Activated naive CD4-positive, alpha-beta T cell treated with anti-CD3 and anti-CD28 coated beads, Interleukin-2, amount 10 ng/mL, durations not matched to agents 7 days and 5 days (primary cell): ENCODE data around the gene SAMMSON.

Experiments used
- CTCF ChIA-PET: fragments of 350-600 bp; sonication (Branson Sonifier 250); formaldehyde crosslinking; loops from one replicate; lab custom pipeline; 2021; ENCODE audit warnings: antibody characterized with exemption; lab: Charles Lee
- DNase-seq: peaks from one replicate; pipeline ENCODE4 v3.0.0-alpha.2; 2020
- H3K27ac Mint-ChIP-seq: one replicate; pipeline ENCODE4 v1.8.0; 2021; ENCODE audit warnings: mild to moderate bottlenecking, moderate library complexity, mixed read lengths
- H3K27me3 Mint-ChIP-seq: one replicate; pipeline ENCODE4 v1.8.0; 2021; ENCODE audit warnings: mild to moderate bottlenecking, mixed read lengths
- H3K36me3 Mint-ChIP-seq: one replicate; pipeline ENCODE4 v1.8.0; 2021; ENCODE audit warnings: mixed read lengths
- H3K4me1 Mint-ChIP-seq: one replicate; pipeline ENCODE4 v1.8.0; 2021; ENCODE audit warnings: mixed read lengths
- H3K4me3 Mint-ChIP-seq: one replicate; pipeline ENCODE4 v1.8.0; 2021; ENCODE audit warnings: mild to moderate bottlenecking, moderate library complexity, mixed read lengths
- H3K9me3 Mint-ChIP-seq: one replicate; pipeline ENCODE4 v1.8.0; 2021; ENCODE audit warnings: mixed read lengths

SAMMSON gene

GRCh38 chr3:70053293-70053692 is 53.8 kb downstream of the SAMMSON start:
- Mint-ChIP-seq H3K27ac (no peak overlapping the region), H3K27me3 (peaks cover 3% of the 10 kb centered on the region), H3K4me1 (no peaks in the 10 kb centered on the region), H3K9me3 (no peaks in the 10 kb centered on the region), H3K36me3 (no peaks in the 10 kb centered on the region), H3K4me3 (no peak overlapping the region)
- CTCF ChIA-PET, result interaction anchor here (1.0 kb wide), 1 partner anchor 11 kb away, joined by 3 read pairs; no protein-coding TSS in a partner anchor
- DNase-seq, result no peak

GRCh38 chr3:70056081-70056480 is 56.5 kb downstream of the SAMMSON start:
- H3K27ac Mint-ChIP-seq, result no peak overlapping the region
- H3K4me3 Mint-ChIP-seq, result no peak overlapping the region
- H3K36me3 Mint-ChIP-seq, result no peaks in the 10 kb centered on the region
- H3K9me3 Mint-ChIP-seq, result no peaks in the 10 kb centered on the region
- H3K27me3 Mint-ChIP-seq, result peaks cover 3% of the 10 kb centered on the region
- no peaks in the 10 kb centered on the region for H3K4me1 Mint-ChIP-seq
- CTCF ChIA-PET, result no interaction called here
- DNase-seq, result no peak

- CTCF ChIA-PET, result no interaction called here
- H3K27ac Mint-ChIP-seq, result no peak overlapping the region
These were observed 57.9 kb downstream of the SAMMSON start for GRCh38 chr3:70057426-70057825.

GRCh38 chr3:70061096-70061495 is 61.6 kb downstream of the SAMMSON start:
- H3K36me3 Mint-ChIP-seq, result no peaks in the 10 kb centered on the region
- no peaks in the 10 kb centered on the region for H3K4me1 Mint-ChIP-seq
- H3K27me3 Mint-ChIP-seq, result no peaks in the 10 kb centered on the region
- CTCF ChIA-PET, result no interaction called here
- H3K4me3 Mint-ChIP-seq, result no peak overlapping the region
- DNase-seq, result no peak
- H3K9me3 Mint-ChIP-seq, result no peaks in the 10 kb centered on the region
- no peak overlapping the region for H3K27ac Mint-ChIP-seq

More at GRCh38 chr3:70057426-70057825, 57.9 kb downstream of the SAMMSON start:
- Mint-ChIP-seq H3K27me3 (peaks cover 3% of the 10 kb centered on the region), H3K36me3 (no peaks in the 10 kb centered on the region), H3K4me3 (no peak overlapping the region), H3K4me1 (no peaks in the 10 kb centered on the region), H3K9me3 (no peaks in the 10 kb centered on the region)
- DNase-seq, result no peak

GRCh38 chr3:70064194-70064779 is 64.8 kb downstream of the SAMMSON start:
- Mint-ChIP-seq H3K4me1 (no peaks in the 10 kb centered on the region), H3K27me3 (no peaks in the 10 kb centered on the region), H3K9me3 (no peaks in the 10 kb centered on the region), H3K27ac (no peak overlapping the region), H3K4me3 (no peak overlapping the region), H3K36me3 (no peaks in the 10 kb centered on the region)
- CTCF ChIA-PET, result interaction anchor here (0.7 to 1.7 kb wide), 6 partner anchors 11 to 294 kb away, joined by 3 to 6 read pairs (median 3); no protein-coding TSS in a partner anchor
- DNase-seq, result no peak

- Mint-ChIP-seq H3K4me1 (no peaks in the 10 kb centered on the region), H3K27me3 (no peaks in the 10 kb centered on the region), H3K4me3 (no peak overlapping the region), H3K9me3 (no peaks in the 10 kb centered on the region), H3K36me3 (no peaks in the 10 kb centered on the region), H3K27ac (no peak overlapping the region)
- DNase-seq, result no peak
- CTCF ChIA-PET, result no interaction called here
These were observed 66.2 kb downstream of the SAMMSON start for GRCh38 chr3:70065696-70066253.

- peaks cover 4% of the 10 kb centered on the region for H3K27me3 Mint-ChIP-seq
- no peak for DNase-seq
- CTCF ChIA-PET, result no interaction called here
- no peaks in the 10 kb centered on the region for H3K36me3 Mint-ChIP-seq
- no peaks in the 10 kb centered on the region for H3K4me1 Mint-ChIP-seq
- H3K4me3 Mint-ChIP-seq, result no peak overlapping the region
- H3K27ac Mint-ChIP-seq, result no peak overlapping the region
- H3K9me3 Mint-ChIP-seq, result no peaks in the 10 kb centered on the region
These were observed 68.5 kb downstream of the SAMMSON start for GRCh38 chr3:70067860-70068521.

GRCh38 chr3:70069557-70069956 is 70.0 kb downstream of the SAMMSON start:
- Mint-ChIP-seq H3K36me3 (no peaks in the 10 kb centered on the region), H3K27me3 (peaks cover 8% of the 10 kb centered on the region), H3K27ac (no peak overlapping the region), H3K4me1 (no peaks in the 10 kb centered on the region), H3K4me3 (no peak overlapping the region), H3K9me3 (no peaks in the 10 kb centered on the region)
- CTCF ChIA-PET, result no interaction called here
- no peak for DNase-seq

- H3K4me3 Mint-ChIP-seq, result no peak overlapping the region
- CTCF ChIA-PET, result no interaction called here
- no peaks in the 10 kb centered on the region for H3K36me3 Mint-ChIP-seq
- no peak overlapping the region for H3K27ac Mint-ChIP-seq
- H3K27me3 Mint-ChIP-seq, result peaks cover 13% of the 10 kb centered on the region
- no peaks in the 10 kb centered on the region for H3K4me1 Mint-ChIP-seq
- no peak for DNase-seq
- H3K9me3 Mint-ChIP-seq, result no peaks in the 10 kb centered on the region
These were observed 71.6 kb downstream of the SAMMSON start for GRCh38 chr3:70071138-70071537.

- H3K27ac Mint-ChIP-seq, result no peak overlapping the region
- H3K4me1 Mint-ChIP-seq, result no peaks in the 10 kb centered on the region
- no peak overlapping the region for H3K4me3 Mint-ChIP-seq
- H3K27me3 Mint-ChIP-seq, result peaks cover 13% of the 10 kb centered on the region
- H3K36me3 Mint-ChIP-seq, result no peaks in the 10 kb centered on the region
- CTCF ChIA-PET, result no interaction called here
- H3K9me3 Mint-ChIP-seq, result no peaks in the 10 kb centered on the region
- no peak for DNase-seq
These were observed 72.6 kb downstream of the SAMMSON start for GRCh38 chr3:70072180-70072579.

- H3K4me3 Mint-ChIP-seq, result no peak overlapping the region
- DNase-seq, result no peak
- CTCF ChIA-PET, result no interaction called here
- H3K4me1 Mint-ChIP-seq, result no peaks in the 10 kb centered on the region
- H3K27me3 Mint-ChIP-seq, result peaks cover 13% of the 10 kb centered on the region
- no peaks in the 10 kb centered on the region for H3K9me3 Mint-ChIP-seq
- H3K36me3 Mint-ChIP-seq, result no peaks in the 10 kb centered on the region
- H3K27ac Mint-ChIP-seq, result no peak overlapping the region
These were observed 73.2 kb downstream of the SAMMSON start for GRCh38 chr3:70072754-70073153.

- H3K4me1 Mint-ChIP-seq, result no peaks in the 10 kb centered on the region
- no peak for DNase-seq
- H3K4me3 Mint-ChIP-seq, result no peak overlapping the region
- no peak overlapping the region for H3K27ac Mint-ChIP-seq
- no peaks in the 10 kb centered on the region for H3K9me3 Mint-ChIP-seq
- CTCF ChIA-PET, result interaction anchor here (0.6 to 0.7 kb wide), 3 partner anchors 9 to 1246 kb away, joined by 3 to 5 read pairs (median 4); no protein-coding TSS in a partner anchor
- no peaks in the 10 kb centered on the region for H3K36me3 Mint-ChIP-seq
- peaks cover 13% of the 10 kb centered on the region for H3K27me3 Mint-ChIP-seq
These were observed 75.6 kb downstream of the SAMMSON start for GRCh38 chr3:70075101-70075500.

GRCh38 chr3:70076396-70076795 is 76.9 kb downstream of the SAMMSON start:
- no peaks in the 10 kb centered on the region for H3K9me3 Mint-ChIP-seq
- DNase-seq, result no peak
- CTCF ChIA-PET, result interaction anchor here (0.7 kb wide), 1 partner anchor 456 kb away, joined by 3 read pairs; no protein-coding TSS in a partner anchor
- H3K36me3 Mint-ChIP-seq, result no peaks in the 10 kb centered on the region
- H3K27ac Mint-ChIP-seq, result no peak overlapping the region
- peaks cover 13% of the 10 kb centered on the region for H3K27me3 Mint-ChIP-seq
- no peaks in the 10 kb centered on the region for H3K4me1 Mint-ChIP-seq
- no peak overlapping the region for H3K4me3 Mint-ChIP-seq

- no peak for DNase-seq
- H3K9me3 Mint-ChIP-seq, result no peaks in the 10 kb centered on the region
- no peak overlapping the region for H3K4me3 Mint-ChIP-seq
- peaks cover 4% of the 10 kb centered on the region for H3K27me3 Mint-ChIP-seq
- CTCF ChIA-PET, result no interaction called here
- H3K27ac Mint-ChIP-seq, result no peak overlapping the region
- H3K36me3 Mint-ChIP-seq, result no peaks in the 10 kb centered on the region
- H3K4me1 Mint-ChIP-seq, result no peaks in the 10 kb centered on the region
These were observed 79.2 kb downstream of the SAMMSON start for GRCh38 chr3:70078778-70079177.

GRCh38 chr3:70085613-70086012 is 86.1 kb downstream of the SAMMSON start:
- DNase-seq, result no peak
- Mint-ChIP-seq H3K4me1 (no peaks in the 10 kb centered on the region), H3K27ac (no peak overlapping the region), H3K4me3 (no peak overlapping the region), H3K9me3 (no peaks in the 10 kb centered on the region), H3K27me3 (no peaks in the 10 kb centered on the region), H3K36me3 (no peaks in the 10 kb centered on the region)
- CTCF ChIA-PET, result no interaction called here
